ENCODE data around the gene ADORA1. TPM values are rescaled to one million over a fixed set of nuclear protein-coding genes. Genes with fewer than 3 reads are reported as not detected.
A peak's percentile ranks its signal among the peaks of the same experiment; 100 is the strongest.

Gene ADORA1
- total and polyA plus RNA-seq, 11 donors, result 0.81 to 17.8 (median 9.5) TPM

- no peak overlapping the region for H3K4me3 ChIP-seq
- H3K4me1 ChIP-seq, result peaks cover 0 to 14% (median 0%) of the 10 kb centered on the region in 12 donors
- WGBS, 4 donors, result 84 to 88% (median 87%) methylated on average over 4 of the region's 4 CpGs
- no peak overlapping the region for H3K27ac ChIP-seq
- no peaks in the 10 kb centered on the region for H3K9me3 ChIP-seq
- no peak for TF ChIP-seq CTCF (IDR thresholded peaks at IDR 0.05)
- intact Hi-C loops (cut with DNase I), result no loop called here
- ATAC-seq, result no peak
- no peaks in the 10 kb centered on the region for H3K27me3 ChIP-seq
- no peaks in the 10 kb centered on the region for H3K36me3 ChIP-seq
- DNase-seq, result no peak
These were observed 61.2 kb downstream of the ADORA1 start for GRCh38 chr1:203188686-203189232.

DNA sequence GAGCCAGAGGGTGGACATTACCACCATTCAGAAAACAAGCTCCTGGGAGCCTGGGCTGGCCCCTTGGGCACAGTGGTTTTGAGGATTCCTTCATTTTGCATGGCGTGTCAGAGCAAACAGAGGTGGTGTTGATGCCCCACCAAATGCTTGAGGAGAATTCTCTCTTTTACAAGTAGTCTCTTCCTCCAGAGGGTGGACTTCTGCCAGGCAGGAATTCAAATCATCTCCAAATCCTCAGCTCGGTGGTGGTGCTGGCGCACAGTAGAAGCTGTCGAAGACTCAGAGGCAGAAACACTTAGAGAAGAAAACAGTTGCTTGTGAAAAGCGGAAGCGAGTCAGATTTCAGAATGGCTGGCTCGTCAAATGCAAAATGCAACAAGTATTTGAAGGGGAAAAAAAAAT is 62.4 kb downstream of the ADORA1 start:
- no peak for ATAC-seq
- WGBS, 4 donors, result 63 to 77% (median 72%) methylated on average over 7 of the region's 7 CpGs
- H3K9me3 ChIP-seq, result no peaks in the 10 kb centered on the region
- DNase-seq, result peak in 1 of 5 donors; percentile 32
- no peak for TF ChIP-seq POLR2A (IDR thresholded peaks at IDR 0.05)
- TF ChIP-seq CTCF (IDR thresholded peaks at IDR 0.05), result no peak
- intact Hi-C loops (cut with DNase I), result no loop called here
- no peaks in the 10 kb centered on the region for H3K36me3 ChIP-seq
- no peaks in the 10 kb centered on the region for H3K27me3 ChIP-seq
- no peak overlapping the region for H3K4me3 ChIP-seq
- H3K4me1 ChIP-seq, result peaks cover 0 to 14% (median 0%) of the 10 kb centered on the region in 12 donors
- H3K27ac ChIP-seq, result no peak overlapping the region

DNA sequence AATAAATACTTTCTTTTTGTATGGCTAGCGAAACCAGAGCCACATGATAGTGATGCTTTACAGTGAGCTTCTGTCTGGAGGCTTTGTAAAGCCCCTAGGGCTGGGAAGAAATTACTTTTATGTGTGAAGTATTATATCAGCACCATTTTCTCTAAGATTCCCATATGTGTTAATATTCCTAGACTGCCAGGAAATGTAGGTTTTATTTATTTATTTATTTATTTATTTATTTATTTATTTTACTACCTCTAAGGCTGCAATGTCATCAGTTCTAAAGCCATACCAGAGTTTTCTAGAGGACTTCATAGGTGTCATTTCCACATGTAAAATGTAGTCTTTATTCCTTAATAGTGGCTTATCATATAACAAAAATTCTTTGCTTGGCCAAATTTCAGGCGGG is 63.4 kb downstream of the ADORA1 start:
- TF ChIP-seq POLR2A (IDR thresholded peaks at IDR 0.05) (no peak), CTCF (IDR thresholded peaks at IDR 0.05) (no peak)
- no peaks in the 10 kb centered on the region for H3K9me3 ChIP-seq
- intact Hi-C loops (cut with DNase I), result no loop called here

DNA sequence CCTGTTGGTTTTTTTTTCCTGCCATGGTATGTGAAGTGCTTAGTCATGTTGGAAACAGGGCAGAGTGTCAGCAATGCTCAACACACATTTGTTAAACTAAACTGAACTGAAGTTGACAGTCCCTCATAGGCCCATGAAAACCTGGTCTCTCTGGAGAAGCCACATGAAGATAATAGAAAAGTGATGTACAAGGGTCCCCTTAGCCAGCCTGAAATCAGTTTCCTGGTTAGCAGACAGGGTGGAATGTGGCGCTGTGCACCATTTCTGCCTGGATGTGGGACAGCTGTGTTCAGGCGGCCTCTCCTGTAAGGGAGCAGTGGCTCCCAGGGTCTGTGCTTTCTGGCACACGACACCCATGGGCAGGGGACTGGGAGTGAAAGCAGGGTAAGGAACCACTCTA is 68.8 kb downstream of the ADORA1 start:
- Histone ChIP-seq H3K36me3 (no peaks in the 10 kb centered on the region), H3K4me1 (peaks cover 0 to 23% (median 4%) of the 10 kb centered on the region in 12 donors), H3K9me3 (no peaks in the 10 kb centered on the region), H3K27me3 (no peaks in the 10 kb centered on the region), H3K4me3 (no peak overlapping the region), H3K27ac (no peak overlapping the region)
- intact Hi-C loops (cut with DNase I), result no loop called here
- TF ChIP-seq POLR2A (IDR thresholded peaks at IDR 0.05), result no peak
- TF ChIP-seq CTCF (IDR thresholded peaks at IDR 0.05), result no peak
- ATAC-seq (no peak), DNase-seq (no peak)
- 83 to 91% (median 88%) methylated on average over 3 of the region's 3 CpGs for WGBS, 4 donors

More for the DNA sequence above, 63.4 kb downstream of the ADORA1 start:
- Histone ChIP-seq H3K27me3 (no peaks in the 10 kb centered on the region), H3K27ac (no peak overlapping the region), H3K4me1 (peaks cover 0 to 14% (median 0%) of the 10 kb centered on the region in 12 donors), H3K4me3 (no peak overlapping the region), H3K36me3 (no peaks in the 10 kb centered on the region)
- ATAC-seq (no peak), DNase-seq (no peak)
- WGBS, 4 donors, result 97 to 98% (median 97%) methylated on average over 2 of the region's 2 CpGs

Data from heart left ventricle (tissue), 16 donors.